IPS DF 19.7 (cell line): ENCODE data around the gene TUBGCP2.
"Not testable (repeated sequence)": the region's sequence is repeated elsewhere in the genome, so short reads cannot be mapped to it uniquely, and the experiment has no call there.

Experiments
- DNase-seq: peaks from one replicate; pipeline ENCODE4 v3.0.0-alpha.2; 2013; ENCODE audit warnings: low read depth, low spot score

TUBGCP2 gene

DNA sequence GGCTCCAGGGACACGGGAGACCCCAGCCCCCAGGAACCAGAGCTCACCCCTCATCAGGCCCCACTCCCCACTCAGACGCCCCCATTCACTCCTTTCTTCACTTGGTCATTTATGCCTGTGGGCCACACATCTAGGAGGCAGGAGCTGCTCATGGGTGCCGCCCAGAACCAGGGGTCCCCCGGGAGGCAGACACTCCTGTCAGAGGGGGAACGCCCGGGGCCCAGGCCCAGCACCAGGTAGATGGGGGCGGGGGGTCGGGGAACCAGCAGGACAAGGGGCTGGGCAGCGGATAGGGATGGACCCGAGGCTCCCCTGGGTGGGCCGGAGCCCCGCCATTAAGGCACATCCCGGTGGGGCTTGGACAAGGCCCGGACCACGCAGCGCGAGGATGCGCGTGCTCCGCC, 16.2 kb upstream of the TUBGCP2 start:
- no peak for DNase-seq

DNA sequence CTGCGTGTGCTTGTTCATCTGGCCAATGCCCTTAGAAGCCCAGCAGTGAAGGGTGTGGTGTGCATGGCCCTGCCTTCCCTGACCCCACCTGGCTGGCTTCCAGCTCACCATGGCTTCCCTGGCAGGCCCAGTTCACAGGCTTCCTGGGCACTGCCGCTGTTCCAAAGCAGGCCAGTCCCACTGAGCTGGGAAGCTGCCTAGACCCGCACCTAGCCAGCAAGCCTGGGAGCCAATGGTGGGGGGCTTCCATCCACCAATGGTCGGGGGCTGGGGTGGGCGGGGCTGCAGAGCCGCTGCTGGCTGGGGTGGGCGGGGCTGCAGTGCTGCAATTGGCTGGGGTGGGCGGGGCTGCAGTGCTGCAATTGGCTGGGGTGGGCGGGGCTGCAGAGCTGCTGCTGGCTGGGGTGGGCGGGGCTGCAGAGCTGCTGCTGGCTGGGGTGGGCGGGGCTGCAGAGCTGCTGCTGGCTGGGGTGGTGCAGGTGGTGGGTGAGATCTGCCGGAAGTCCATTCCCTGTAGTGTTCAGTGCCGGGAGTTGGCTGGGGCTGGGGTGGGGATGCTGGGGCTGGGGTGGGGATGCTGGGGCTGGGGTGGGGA, 15.6 kb upstream of the TUBGCP2 start:
- no peak for DNase-seq

DNA sequence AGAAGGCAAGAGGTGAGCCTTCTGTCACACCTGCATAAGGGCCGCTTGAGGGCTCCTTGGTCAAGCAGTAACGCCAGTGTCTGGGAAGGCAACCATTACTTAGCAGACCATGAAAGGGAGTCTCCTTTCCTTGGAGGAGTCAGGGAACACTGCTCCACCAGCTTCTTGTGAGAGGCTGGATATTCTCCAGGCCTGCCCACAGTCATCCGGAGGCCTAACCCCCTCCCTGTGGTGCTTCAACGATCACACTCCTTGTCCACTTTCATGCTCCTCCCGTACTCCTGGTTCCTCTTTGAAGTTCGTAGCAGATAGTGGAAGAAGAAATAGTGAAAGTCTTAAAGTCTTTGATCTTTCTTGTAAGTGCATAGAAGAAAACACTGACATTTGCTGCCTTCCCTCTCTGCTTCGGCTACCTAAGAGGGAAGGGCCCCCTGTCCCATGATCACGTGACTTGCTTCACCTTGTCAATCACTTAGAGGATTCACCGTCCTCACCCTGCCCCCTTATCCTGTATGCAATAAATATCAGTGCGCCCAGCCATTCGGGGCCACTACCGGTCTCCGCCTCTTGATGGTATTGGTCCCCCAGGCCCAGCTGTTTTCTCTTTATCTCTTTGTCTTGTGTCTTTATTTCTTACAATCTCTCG, 13.5 kb upstream of the TUBGCP2 start:
- not testable (repeated sequence) for DNase-seq

DNA sequence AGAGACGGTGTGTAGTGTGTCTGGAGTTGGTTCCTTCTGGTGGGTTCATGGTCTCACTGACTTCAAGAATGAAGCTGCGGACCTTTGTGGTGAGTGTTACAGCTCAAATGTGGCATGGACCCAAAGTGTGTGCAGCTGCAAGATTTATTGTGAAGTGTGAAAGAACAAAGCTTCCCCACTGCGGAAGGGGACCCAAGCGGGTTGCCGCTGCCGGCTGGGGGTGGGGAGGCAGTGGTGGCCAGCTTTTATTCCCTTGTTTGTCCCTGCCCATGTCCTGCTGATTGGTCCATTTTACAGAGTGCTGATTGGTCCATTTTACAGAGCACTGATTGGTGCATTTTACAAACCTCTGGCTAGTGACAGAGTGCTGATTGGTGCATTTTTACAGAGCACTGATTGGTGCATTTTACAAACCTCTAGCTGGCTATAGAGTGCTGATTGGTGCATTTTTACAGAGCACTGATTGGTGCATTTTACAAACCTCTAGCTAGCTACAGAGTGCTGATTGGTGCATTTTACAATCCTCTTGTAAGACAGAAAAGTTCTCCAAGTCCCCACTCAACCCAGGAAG, 12.3 kb upstream of the TUBGCP2 start:
- not testable (repeated sequence) for DNase-seq

DNA sequence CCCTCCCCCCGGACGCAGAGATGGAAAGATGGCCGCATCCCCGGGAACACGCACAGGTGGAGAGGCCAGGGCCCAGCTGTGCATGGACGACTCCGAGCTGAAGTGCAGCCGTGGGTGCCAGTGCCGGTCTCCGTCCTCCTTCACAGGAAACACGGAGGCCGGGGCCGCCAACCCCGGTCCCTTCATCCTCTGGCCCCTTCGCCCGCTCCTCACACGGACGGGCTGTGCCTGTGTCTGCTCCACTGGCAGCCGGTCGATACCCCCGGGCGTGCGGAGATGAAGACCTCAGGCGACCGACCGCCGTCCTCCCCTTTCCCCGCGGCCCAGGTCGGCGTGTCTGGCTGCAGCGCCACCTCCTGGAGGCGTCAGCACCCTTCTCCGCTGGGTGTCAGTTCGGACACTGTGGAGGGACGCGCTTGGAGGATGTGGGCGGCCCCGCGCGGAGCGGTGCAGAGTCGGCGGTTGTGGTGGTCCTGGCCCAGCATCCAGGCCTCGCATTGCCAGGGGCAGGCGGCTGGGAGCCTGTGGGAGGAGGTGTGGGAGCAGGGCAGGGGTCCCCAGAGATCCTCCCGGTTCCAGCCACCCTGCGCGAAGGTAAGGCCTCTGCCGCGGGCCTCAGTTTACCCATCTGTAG, 9.9 kb upstream of the TUBGCP2 start:
- DNase-seq: no peak

DNA sequence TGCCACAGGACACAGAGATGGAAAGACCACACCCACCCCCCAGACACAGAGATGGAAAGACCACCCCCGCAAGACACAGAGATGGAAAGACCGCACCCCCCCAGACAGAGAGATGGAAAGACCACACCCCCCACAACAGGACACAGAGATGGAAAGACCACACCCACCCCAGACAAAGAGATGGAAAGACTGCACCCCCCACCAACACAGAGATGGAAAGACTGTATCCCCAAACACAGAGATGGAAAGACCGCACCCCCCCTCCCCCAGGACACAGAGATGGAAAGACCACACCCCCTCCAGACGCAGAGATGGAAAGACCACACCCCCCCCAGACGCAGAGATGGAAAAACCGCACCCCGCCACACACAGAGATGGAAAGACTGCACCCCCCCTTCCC, 8.1 kb upstream of the TUBGCP2 start:
- no peak for DNase-seq

DNA sequence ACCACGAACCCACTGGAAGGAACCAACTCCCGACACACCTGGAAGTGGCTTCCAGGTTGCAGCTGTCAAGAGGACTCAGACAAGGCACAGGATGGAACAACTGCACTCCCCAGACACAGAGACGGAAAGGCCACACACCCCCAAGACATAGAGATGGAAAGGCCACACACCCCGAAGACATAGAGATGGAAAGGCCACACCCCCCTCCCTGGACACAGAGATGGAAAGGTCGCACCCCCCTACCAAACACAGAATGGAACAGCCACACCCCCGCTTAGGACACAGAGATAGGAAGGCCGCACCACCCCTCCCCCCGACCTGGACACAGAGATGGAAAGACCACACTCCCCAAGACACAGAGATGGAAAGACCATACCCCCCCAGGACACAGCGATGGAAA, 7.6 kb upstream of the TUBGCP2 start:
- no peak for DNase-seq

DNA sequence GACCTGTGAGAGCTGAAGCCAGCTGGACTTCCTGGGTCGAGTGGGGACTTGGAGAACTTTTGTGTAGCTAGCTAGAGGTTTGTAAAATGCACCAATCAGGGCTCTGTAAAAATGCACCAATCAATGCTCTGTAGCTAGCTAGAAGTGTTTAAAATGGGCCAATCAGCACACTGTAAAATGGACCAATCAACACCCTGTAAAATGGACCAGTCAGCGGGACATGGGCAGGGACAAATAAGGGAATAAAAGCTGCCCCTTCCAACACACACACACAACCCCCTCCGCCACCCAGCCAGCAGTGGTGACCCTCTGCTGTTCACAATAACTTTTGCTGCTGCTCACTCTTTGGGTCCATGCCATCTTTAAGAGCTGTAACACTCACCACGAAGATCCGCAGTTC, 7.2 kb upstream of the TUBGCP2 start:
- no peak for DNase-seq

DNA sequence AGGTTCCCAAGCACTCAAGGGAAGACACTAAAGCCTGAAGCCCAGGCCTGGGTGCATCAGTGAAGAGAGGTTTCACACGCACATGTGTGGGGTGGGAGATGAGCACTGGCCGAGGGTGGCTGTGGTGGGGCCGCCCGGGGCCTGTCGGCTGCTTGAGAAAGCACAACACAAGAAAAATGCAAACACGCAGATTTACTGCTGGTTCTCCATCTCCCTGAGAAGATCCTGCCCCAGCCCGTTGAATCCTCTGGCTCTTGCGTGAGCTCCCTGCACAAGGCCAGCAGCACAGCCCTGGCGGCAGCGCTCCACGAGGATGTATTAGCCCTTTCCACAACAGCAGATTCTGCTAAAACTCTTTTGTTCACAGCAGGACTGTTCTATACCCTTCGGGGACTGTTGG, 6.2 kb upstream of the TUBGCP2 start:
- DNase-seq: no peak

DNA sequence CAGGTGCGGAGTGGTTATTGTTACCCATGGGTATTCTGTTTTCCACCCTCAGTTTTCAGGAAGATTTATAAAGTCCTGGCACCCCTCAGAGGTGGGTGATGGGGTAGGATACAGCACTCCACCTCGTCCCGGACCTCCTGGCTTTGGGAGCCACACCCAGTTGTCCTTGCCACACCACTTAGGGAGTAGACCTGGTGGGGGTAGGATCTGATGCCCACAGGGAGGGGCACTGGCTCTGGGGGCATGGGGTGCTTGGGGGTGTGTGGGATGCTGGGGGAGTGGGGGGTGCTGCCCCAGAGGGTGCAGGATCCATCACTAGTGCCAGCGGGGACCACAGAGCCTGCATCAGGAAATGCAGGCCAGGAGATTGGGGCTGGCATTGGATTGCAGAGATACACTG, 4.5 kb upstream of the TUBGCP2 start:
- DNase-seq: no peak

DNA sequence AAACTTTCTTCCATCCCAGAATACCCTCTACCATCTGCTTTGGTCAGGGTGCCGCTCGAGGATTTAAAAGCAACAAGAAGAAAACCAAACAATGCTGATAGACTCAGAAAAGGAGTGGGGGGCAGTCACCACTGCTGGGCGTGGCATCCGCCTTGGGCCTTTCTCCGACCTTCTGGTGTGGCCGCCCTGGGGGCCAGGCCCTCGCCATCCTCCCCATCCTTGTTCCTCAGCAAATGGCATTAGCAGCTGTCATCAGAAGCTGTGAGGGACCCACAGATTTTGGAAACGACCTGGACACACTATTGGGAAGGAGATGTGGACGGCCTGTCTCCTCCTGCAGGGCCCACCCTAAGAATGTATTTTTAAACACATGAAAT, 4.1 kb upstream of the TUBGCP2 start:
- DNase-seq: no peak

DNA sequence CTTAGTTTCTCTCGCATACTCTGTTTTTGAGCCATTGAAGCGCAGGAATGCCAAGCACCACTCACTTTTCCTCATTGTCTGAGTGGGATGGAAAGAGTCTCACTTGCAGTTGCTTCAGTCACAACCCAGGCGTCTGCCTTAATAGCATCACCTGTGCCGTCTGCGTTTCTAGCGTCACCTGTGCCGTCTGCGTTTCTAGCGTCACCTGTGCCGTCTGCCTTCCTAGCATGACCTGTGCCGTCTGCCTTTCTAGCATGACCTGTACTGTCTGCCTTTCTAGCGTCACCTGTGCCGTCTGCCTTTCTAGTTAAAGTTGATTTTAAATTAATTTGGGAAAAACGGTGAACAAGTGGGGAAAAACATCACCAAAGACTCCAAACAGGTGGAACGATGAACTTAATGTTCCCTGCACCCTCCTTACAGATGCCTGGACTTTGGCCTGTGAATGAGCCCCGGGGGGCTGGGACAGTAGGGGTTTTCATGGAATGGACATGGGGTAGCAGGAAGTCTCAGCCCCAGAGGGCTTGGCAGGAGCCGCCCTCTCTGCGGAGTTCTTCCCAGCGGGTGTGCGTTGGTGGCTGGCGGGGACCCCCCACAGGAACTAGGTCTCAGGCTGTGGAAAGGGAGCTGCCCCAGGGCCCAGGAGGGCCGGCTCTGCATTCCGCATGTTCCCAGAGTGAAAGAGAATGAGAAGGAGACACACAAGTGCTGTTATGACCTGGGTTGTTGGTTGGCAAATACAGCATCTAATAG, 3.5 kb upstream of the TUBGCP2 start:
- no peak for DNase-seq

DNA sequence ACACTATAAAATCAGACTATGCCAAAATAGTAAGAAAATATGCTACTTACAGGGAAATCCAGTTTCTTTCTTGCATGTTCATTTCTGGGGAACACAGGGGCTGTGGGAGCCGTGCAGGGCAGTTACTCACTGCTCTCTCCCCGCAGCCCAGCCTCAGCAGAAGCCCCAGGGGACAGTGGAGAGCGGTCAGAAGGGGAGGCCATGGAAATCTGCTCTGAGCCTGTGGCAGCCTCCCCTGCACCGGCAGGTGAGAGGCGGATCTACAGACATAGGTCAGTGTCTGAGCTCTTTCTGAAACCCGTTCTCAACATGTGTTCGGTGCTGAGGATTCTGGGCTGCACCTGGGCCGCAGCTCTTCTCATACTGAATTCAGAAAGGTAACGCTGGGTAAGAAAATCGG, 2.9 kb upstream of the TUBGCP2 start:
- no peak for DNase-seq

DNA sequence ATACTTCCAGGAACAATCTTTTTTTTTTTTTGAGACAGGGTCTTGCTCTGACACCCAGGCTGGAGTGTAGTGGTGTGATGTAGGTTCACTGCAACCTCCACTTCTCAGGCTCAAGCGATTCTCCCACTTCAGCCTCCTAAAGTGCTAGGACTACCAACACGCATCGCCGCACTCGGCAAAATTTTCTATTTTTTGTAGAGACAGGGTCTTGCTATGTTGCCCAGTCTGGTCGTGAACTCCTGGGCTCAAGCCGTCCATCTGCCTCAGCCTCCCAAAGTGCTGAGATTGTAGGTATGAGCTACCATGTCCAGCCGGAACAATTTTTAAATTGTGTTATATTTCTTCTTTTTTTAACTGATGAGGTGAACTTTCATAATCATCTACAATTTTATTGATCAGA, 2.1 kb upstream of the TUBGCP2 start:
- DNase-seq: no peak

DNA sequence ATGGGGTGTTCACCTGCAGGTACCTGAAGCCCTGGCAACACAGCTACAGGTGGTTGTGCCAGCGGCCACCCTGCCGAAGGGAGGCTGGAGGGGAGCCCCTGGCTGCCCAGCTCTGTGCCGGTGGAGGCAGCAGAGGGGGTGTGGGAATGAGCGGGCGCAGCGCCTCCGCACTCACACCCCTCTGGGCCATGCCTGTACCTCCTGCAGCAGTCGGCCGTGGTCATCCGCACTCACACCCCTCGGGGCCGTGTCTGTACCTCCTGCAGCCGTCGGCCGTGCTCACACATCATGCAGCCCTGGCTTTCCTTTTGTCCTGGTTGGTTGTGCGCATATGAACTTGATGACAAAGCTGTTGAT, 1.7 kb upstream of the TUBGCP2 start:
- no peak for DNase-seq

DNA sequence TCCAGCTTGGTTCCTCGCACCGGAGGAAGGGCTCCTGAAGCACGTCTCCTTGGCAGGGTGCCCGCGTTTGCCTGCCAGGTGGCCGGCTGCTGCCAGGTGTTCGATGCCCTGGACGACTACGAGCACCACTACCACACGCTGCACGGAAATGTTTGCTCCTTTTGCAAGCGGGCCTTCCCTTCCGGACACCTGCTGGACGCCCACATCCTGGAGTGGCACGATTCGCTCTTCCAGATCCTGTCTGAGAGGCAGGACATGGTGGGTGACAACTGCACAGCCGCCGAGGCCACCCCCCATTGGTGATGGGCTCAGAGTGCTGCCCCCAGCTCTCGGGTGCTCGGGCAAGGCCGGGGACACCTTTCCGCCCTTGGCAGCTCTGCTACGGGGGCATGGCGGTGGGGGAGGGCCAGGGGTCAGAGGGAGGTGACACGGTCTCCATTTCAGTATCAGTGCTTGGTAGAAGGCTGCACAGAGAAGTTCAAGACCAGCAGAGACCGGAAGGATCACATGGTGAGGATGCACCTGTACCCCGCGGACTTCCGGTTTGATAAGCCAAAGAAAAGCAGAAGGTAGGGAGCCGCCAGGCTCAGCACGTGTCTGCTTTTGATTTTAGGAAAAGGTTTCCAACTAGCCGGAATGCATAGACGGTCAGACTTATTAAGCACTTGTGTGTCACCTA, 1.2 kb upstream of the TUBGCP2 start:
- DNase-seq: no peak

DNA sequence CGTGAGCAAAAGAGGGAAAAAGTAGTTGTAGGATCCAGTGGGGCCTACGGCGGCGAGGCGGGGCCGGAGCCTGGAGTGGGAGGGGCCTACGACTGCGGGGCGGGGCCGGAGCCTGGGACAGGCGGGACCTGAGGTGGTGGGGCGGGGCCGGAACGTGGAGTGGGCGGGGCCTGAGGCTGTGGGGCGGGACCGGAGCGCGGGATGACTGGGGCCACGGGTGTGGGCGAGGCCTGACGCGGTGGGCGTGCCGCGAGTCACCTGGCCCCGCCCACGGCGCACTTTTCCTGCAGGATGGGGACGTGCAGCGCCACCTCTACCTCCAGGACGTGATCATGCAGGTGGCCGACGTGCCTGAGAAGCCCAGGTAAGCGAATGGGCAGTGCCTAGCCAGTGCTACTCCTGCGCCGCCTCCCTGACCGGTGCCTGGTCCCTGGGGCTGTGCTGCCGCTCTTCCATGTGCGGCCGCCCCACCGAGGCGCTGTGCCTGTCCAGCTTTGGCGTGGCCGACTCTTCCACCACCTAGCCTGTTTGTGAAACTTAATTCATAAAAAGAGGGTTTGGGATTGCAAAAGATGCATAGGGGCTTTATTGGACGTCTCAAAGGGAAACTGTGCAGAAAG, 538 bp upstream of the TUBGCP2 start:
- DNase-seq: no peak

DNA sequence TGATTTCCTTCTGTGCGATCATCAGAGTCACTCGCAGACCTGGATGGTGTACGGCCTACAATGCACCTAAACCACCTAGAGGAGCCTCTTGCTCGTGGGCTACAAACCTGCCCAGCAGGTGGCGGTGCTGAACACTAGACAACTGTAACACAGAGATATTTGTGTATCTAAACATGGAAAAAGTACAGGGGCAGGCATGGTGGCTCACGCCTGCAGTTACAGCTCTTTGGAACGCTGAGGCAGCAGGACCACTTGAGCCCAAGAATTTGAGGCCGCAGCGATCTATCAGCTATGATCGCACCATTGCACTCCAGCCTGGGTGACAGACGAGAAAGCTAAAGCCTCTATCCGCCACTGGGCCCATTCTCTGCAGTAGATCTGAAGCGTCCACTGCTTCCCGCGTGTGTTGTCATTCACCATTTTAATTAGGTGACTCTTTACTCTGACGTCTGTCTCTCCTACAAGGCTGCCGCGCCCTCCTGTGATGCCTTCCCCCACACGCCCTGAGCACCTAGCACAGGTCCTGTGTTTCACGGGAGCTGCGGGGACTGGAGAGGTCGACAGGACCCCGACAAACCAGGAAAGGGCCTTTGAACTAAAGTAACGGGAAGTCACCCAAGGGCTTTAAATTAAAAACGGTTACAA, 774 bp downstream of the TUBGCP2 start:
- no peak for DNase-seq

DNA sequence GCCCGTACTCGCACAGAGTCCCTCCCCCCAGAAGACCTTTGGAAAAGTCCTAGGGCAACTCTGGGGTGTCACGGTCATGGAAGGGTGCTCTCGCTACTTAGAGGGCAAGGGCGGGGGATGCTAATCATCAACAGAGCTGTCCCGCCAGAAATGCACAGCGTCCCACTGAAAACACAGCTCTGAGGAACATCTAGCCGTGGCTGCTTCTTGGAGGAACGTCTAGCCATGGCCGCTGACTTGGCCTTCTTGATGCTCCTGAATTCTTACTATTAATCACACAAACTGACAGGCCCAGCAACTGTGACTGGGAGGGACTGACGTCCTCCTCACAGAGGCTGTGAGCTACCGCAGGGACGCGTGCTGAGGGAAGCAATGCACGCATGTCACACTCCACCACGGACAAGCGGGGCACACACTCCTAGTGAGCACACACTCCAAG, 1.7 kb downstream of the TUBGCP2 start:
- no peak for DNase-seq

DNA sequence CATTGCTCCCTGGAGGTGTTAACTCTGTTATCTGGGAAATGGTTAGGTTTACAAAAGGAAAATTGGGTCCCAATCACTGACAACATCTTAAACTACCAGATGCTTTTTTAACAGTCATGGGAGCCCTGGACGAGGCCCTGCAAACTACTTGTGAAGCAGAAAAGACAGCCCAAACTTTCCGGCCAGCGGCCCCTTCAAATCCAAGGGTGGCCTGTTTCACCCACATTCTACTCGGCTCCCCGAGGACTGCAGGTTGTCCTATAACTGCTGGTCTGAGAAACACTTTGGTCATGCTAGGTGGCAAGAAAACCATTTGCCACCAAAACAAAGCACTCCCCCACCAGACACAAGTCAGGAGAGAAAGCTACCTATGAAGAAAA, 2.6 kb downstream of the TUBGCP2 start:
- DNase-seq: no peak

DNA sequence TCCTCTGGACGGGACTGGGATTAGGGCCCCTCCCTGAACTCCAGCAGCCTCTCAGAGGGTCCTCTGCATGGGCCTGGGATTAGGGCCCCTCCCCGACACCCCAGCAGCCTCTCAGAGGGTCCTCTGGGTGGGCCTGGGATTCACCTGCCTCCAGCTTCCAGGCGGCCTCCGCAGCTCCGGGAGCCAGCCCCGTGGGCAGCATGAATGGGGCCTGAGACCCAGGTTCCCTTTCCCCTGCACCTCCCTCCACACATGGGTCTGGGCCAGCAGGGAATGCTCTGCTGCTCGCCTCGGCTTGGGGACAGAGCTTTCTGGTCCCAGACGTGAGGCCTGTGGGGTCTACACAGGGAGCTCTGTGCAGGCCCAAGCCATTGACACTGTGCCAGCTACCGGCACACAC, 5.5 kb downstream of the TUBGCP2 start:
- no peak for DNase-seq
